Omental fat pad (tissue), 4 donors: ENCODE measurements around the gene SLC10A7. TPM values are rescaled to one million over a fixed set of nuclear protein-coding genes. Genes with fewer than 3 reads are reported as not detected.

ENCODE experiments used
- ATAC-seq: fragments of 150-250 bp; one replicate; pipeline ENCODE4 v1.9.1; 2016; ENCODE audit warnings: mild to moderate bottlenecking, moderate library complexity; ENCODE audit not compliant: low FRiP score
- DNase-seq: peaks from one replicate; pipeline ENCODE4 v3.0.0-alpha.2; 2019; ENCODE audit warnings: low spot score
- CTCF ChIP-seq, 3 donors: fragments of 450-650 bp; IDR thresholded peaks; one replicate each; pipeline ENCODE4 v1.5.1; 2016 to 2017; ENCODE audit warnings: antibody characterized with exemption in 3 of 3, mild to moderate bottlenecking in 3 of 3, moderate library complexity in 2 of 3
- total RNA-seq, 4 donors: library from RNA; depleted of rRNA; stranded (reverse); fragments of >200 nt; gene quantifications; one replicate each; pipeline ENCODE4 v1.1.0, GENCODE V29; 2016

The SLC10A7 gene
- total RNA-seq, 4 donors from 2014 or later, result 5.9 to 17.2 (median 12.9) TPM

GRCh38 chr4:146349306-146349705, 172.4 kb downstream of the SLC10A7 start:
- DNase-seq (no peak), ATAC-seq (no peak)
- no peak for TF ChIP-seq CTCF (IDR thresholded peaks at IDR 0.05)

GRCh38 chr4:146347822-146348221, 173.9 kb downstream of the SLC10A7 start:
- TF ChIP-seq CTCF (IDR thresholded peaks at IDR 0.05), result no peak
- no peak for ATAC-seq
- DNase-seq, result no peak

- TF ChIP-seq CTCF (IDR thresholded peaks at IDR 0.05), result no peak
- ATAC-seq (no peak), DNase-seq (no peak)
Measured at GRCh38 chr4:146346276-146346675, 175.5 kb downstream of the SLC10A7 start.

- TF ChIP-seq CTCF (IDR thresholded peaks at IDR 0.05), result no peak
- ATAC-seq, result no peak
- DNase-seq, result no peak
Measured at GRCh38 chr4:146343776-146344175, 178.0 kb downstream of the SLC10A7 start.

GRCh38 chr4:146343199-146343598, 178.5 kb downstream of the SLC10A7 start:
- no peak for TF ChIP-seq CTCF (IDR thresholded peaks at IDR 0.05)
- no peak for ATAC-seq
- DNase-seq, result no peak

- DNase-seq (no peak), ATAC-seq (no peak)
- no peak for TF ChIP-seq CTCF (IDR thresholded peaks at IDR 0.05)
Measured at GRCh38 chr4:146342600-146343192, 179.0 kb downstream of the SLC10A7 start.

- TF ChIP-seq CTCF (IDR thresholded peaks at IDR 0.05), result no peak
- ATAC-seq (no peak), DNase-seq (no peak)
Measured at GRCh38 chr4:146340798-146341197, 180.9 kb downstream of the SLC10A7 start.
